ENCODE data around the gene MUC21. TPM values are rescaled to one million over a fixed set of nuclear protein-coding genes. Genes with fewer than 3 reads are reported as not detected.

The MUC21 gene
- not detected for total RNA-seq

- TF ChIP-seq POLR2AphosphoS5 (IDR thresholded peaks at IDR 0.05) (no peak), CTCF (IDR thresholded peaks at IDR 0.05) (no peak), POLR2A (IDR thresholded peaks at IDR 0.05) (no peak)
- no peak for DNase-seq (ENCODE audit: low spot score in 2 of 2)
- Histone ChIP-seq H3K27me3 (no peaks in the 10 kb centered on the region), H3K4me3 (no peak within 1 kb of the TSS), H3K27ac (no peak within 1 kb of the TSS), H3K4me1 (no peaks in the 10 kb centered on the region), H3K36me3 (no peaks in the 10 kb centered on the region), H3K9me3 (no peaks in the 10 kb centered on the region)
- intact Hi-C loops (cut with DNase I; ENCODE audit: low total_unique reads) = no loop called here
Measured at GRCh38 chr6:30983439-30983838, at the start of gene MUC21. TSS of gene MUC21 (plus strand) at chr6:30983718. CDS start at chr6:30983959, 241 bp downstream.

GRCh38 chr6:30935018-30935417 is 48.5 kb upstream of the MUC21 start:
- no peak for TF ChIP-seq CTCF (IDR thresholded peaks at IDR 0.05)
- TF ChIP-seq POLR2AphosphoS5 (IDR thresholded peaks at IDR 0.05) = no peak
- no peak for TF ChIP-seq POLR2A (IDR thresholded peaks at IDR 0.05)
- intact Hi-C loops (cut with DNase I; ENCODE audit: low total_unique reads) = no loop called here
- H3K4me1 ChIP-seq = no peaks in the 10 kb centered on the region
- no peaks in the 10 kb centered on the region for H3K9me3 ChIP-seq
- no peak overlapping the region for H3K4me3 ChIP-seq
- DNase-seq (ENCODE audit: low spot score in 2 of 2) = no peak
- no peaks in the 10 kb centered on the region for H3K36me3 ChIP-seq
- H3K27ac ChIP-seq = no peak overlapping the region
- H3K27me3 ChIP-seq = no peaks in the 10 kb centered on the region

- intact Hi-C loops (cut with DNase I; ENCODE audit: low total_unique reads) = no loop called here
- no peak for DNase-seq (ENCODE audit: low spot score in 2 of 2)
- no peak overlapping the region for H3K27ac ChIP-seq
Measured at GRCh38 chr6:30937265-30937664, 46.3 kb upstream of the MUC21 start.

GRCh38 chr6:30938730-30939129 is 44.8 kb upstream of the MUC21 start:
- Histone ChIP-seq H3K4me1 (no peaks in the 10 kb centered on the region), H3K4me3 (no peak overlapping the region), H3K9me3 (no peaks in the 10 kb centered on the region), H3K27me3 (no peaks in the 10 kb centered on the region), H3K27ac (no peak overlapping the region), H3K36me3 (no peaks in the 10 kb centered on the region)
- intact Hi-C loops (cut with DNase I; ENCODE audit: low total_unique reads) = no loop called here
- TF ChIP-seq CTCF (IDR thresholded peaks at IDR 0.05) = no peak
- TF ChIP-seq POLR2A (IDR thresholded peaks at IDR 0.05) = no peak
- TF ChIP-seq POLR2AphosphoS5 (IDR thresholded peaks at IDR 0.05) = no peak
- no peak for DNase-seq (ENCODE audit: low spot score in 2 of 2)

More at GRCh38 chr6:30937265-30937664, 46.3 kb upstream of the MUC21 start:
- TF ChIP-seq POLR2A (IDR thresholded peaks at IDR 0.05) (no peak), POLR2AphosphoS5 (IDR thresholded peaks at IDR 0.05) (no peak), CTCF (IDR thresholded peaks at IDR 0.05) (no peak)
- H3K27me3 ChIP-seq = no peaks in the 10 kb centered on the region
- H3K4me3 ChIP-seq = no peak overlapping the region
- no peaks in the 10 kb centered on the region for H3K4me1 ChIP-seq
- H3K9me3 ChIP-seq = no peaks in the 10 kb centered on the region
- H3K36me3 ChIP-seq = no peaks in the 10 kb centered on the region

GRCh38 chr6:30939473-30939872 is 44.0 kb upstream of the MUC21 start:
- Histone ChIP-seq H3K27me3 (no peaks in the 10 kb centered on the region), H3K9me3 (no peaks in the 10 kb centered on the region), H3K36me3 (no peaks in the 10 kb centered on the region), H3K4me3 (no peak overlapping the region), H3K4me1 (no peaks in the 10 kb centered on the region), H3K27ac (no peak overlapping the region)
- no peak for TF ChIP-seq CTCF (IDR thresholded peaks at IDR 0.05)
- TF ChIP-seq POLR2A (IDR thresholded peaks at IDR 0.05) = no peak
- no peak for TF ChIP-seq POLR2AphosphoS5 (IDR thresholded peaks at IDR 0.05)
- DNase-seq (ENCODE audit: low spot score in 2 of 2) = no peak
- intact Hi-C loops (cut with DNase I; ENCODE audit: low total_unique reads) = no loop called here

All from breast epithelium (tissue), 4 donors.